MM.1S (cell line): ENCODE results near the gene COL7A1.

Experiments used
- DNase-seq: peaks from one replicate; pipeline ENCODE4 v3.0.0-alpha.2; 2015
- H2AFZ ChIP-seq: fragments of 300-600 bp; sonication (generic); 2 replicates; pipeline ENCODE4 v1.6.0; 2016; ENCODE audit warnings: antibody characterized with exemption, low read length
- H3F3A ChIP-seq: fragments of 300-600 bp; sonication (generic); 2 replicates; pipeline ENCODE4 v1.6.1; 2016; ENCODE audit warnings: mild to moderate bottlenecking, antibody characterized with exemption, low read length, moderate library complexity, mixed read lengths; ENCODE audit not compliant: insufficient read depth
- H3K27ac ChIP-seq: fragments of 300-600 bp; sonication (generic); 2 replicates; pipeline ENCODE4 v1.5.1; 2016; ENCODE audit warnings: mild to moderate bottlenecking, low read length
- H3K27me3 ChIP-seq: fragments of 300-600 bp; sonication (generic); replicated peaks from 2 replicates; pipeline ENCODE4 v1.6.0; 2016; ENCODE audit warnings: low read length; ENCODE audit not compliant: insufficient read depth
- H3K36me3 ChIP-seq: fragments of 300-600 bp; sonication (generic); replicated peaks from 2 replicates; pipeline ENCODE4 v1.6.1; 2016; ENCODE audit warnings: mild to moderate bottlenecking, low read length, mixed read lengths; ENCODE audit not compliant: insufficient read depth
- H3K4me1 ChIP-seq: fragments of 300-600 bp; sonication (generic); 2 replicates; pipeline ENCODE4 v1.6.1; 2016; ENCODE audit warnings: low read length, mixed read lengths
- H3K4me2 ChIP-seq: fragments of 300-600 bp; sonication (generic); 2 replicates; pipeline ENCODE4 v1.6.0; 2016; ENCODE audit warnings: low read depth, low read length
- H3K4me3 ChIP-seq: fragments of 300-600 bp; sonication (generic); 2 replicates; pipeline ENCODE4 v1.5.1; 2016; ENCODE audit warnings: low read length, mixed read lengths
- H3K79me2 ChIP-seq: fragments of 300-600 bp; sonication (generic); 2 replicates; pipeline ENCODE4 v1.6.1; 2016; ENCODE audit warnings: mixed run types, low read length, mixed read lengths
- H3K9ac ChIP-seq: fragments of 300-600 bp; sonication (generic); 2 replicates; pipeline ENCODE4 v1.6.1; 2016; ENCODE audit warnings: low read length, mixed read lengths
- H3K9me2 ChIP-seq: fragments of 300-600 bp; sonication (generic); replicated peaks from 2 replicates; pipeline ENCODE4 v1.6.1; 2016; ENCODE audit warnings: mild to moderate bottlenecking, low read length, mixed read lengths; ENCODE audit not compliant: insufficient read depth
- H3K9me3 ChIP-seq: fragments of 300-600 bp; sonication (generic); replicated peaks from 2 replicates; pipeline ENCODE4 v1.6.1; 2016; ENCODE audit warnings: mild to moderate bottlenecking, low read length, mixed read lengths; ENCODE audit not compliant: insufficient read depth
- H4K20me1 ChIP-seq: fragments of 300-600 bp; sonication (generic); 2 replicates; pipeline ENCODE4 v1.6.1; 2016; ENCODE audit warnings: mild to moderate bottlenecking, low read length, moderate library complexity, mixed read lengths; ENCODE audit not compliant: insufficient read depth
- CTCF ChIP-seq: fragments of 300-600 bp; sonication (generic); IDR thresholded peaks from 2 replicates; pipeline ENCODE4 v1.5.1; 2016; ENCODE audit warnings: antibody characterized with exemption, low read length, mixed read lengths
- EZH2 ChIP-seq: fragments of 300-600 bp; sonication (generic); optimal IDR thresholded peaks from 2 replicates; pipeline ENCODE3; 2017; ENCODE audit warnings: low read depth, mild to moderate bottlenecking, antibody characterized with exemption, low read length, mixed read lengths
- EZH2phosphoT487 ChIP-seq: fragments of 300-600 bp; sonication (generic); IDR thresholded peaks from 2 replicates; pipeline ENCODE4 v1.6.1; 2018; ENCODE audit warnings: antibody characterized with exemption, low read length

COL7A1 gene

GRCh38 chr3:48567500-48567899 is 27.6 kb downstream of the COL7A1 start:
- no peaks in the 10 kb centered on the region for H3F3A ChIP-seq
- TF ChIP-seq EZH2: no peak
- no peak for TF ChIP-seq CTCF
- no peak for TF ChIP-seq EZH2phosphoT487
- peaks cover 22% of the 10 kb centered on the region for H3K27me3 ChIP-seq
- no peak for DNase-seq
- H2AFZ ChIP-seq: no peak overlapping the region
- no peak overlapping the region for H3K9ac ChIP-seq
- H3K4me1 ChIP-seq: no peaks in the 10 kb centered on the region
- no peaks in the 10 kb centered on the region for H3K9me3 ChIP-seq
- H4K20me1 ChIP-seq: no peaks in the 10 kb centered on the region
- no peak overlapping the region for H3K27ac ChIP-seq
- H3K4me2 ChIP-seq: no peak overlapping the region
- no peaks in the 10 kb centered on the region for H3K79me2 ChIP-seq
- no peaks in the 10 kb centered on the region for H3K9me2 ChIP-seq
- no peak overlapping the region for H3K4me3 ChIP-seq
- H3K36me3 ChIP-seq: no peaks in the 10 kb centered on the region

- H3K9me3 ChIP-seq: no peaks in the 10 kb centered on the region
- no peak overlapping the region for H3K9ac ChIP-seq
- H3K4me2 ChIP-seq: no peak overlapping the region
- H3K27ac ChIP-seq: no peak overlapping the region
- H3K4me1 ChIP-seq: no peaks in the 10 kb centered on the region
- no peaks in the 10 kb centered on the region for H3K9me2 ChIP-seq
- no peak for TF ChIP-seq CTCF
- H3F3A ChIP-seq: no peaks in the 10 kb centered on the region
- no peak for DNase-seq
- H2AFZ ChIP-seq: no peak overlapping the region
- no peaks in the 10 kb centered on the region for H4K20me1 ChIP-seq
- H3K4me3 ChIP-seq: no peak overlapping the region
- no peaks in the 10 kb centered on the region for H3K79me2 ChIP-seq
- H3K27me3 ChIP-seq: peaks cover 27% of the 10 kb centered on the region
- H3K36me3 ChIP-seq: no peaks in the 10 kb centered on the region
These were observed 28.0 kb downstream of the COL7A1 start for GRCh38 chr3:48567090-48567489.

- no peaks in the 10 kb centered on the region for H3K9me2 ChIP-seq
- no peaks in the 10 kb centered on the region for H3K4me1 ChIP-seq
- H3K27me3 ChIP-seq: peaks cover 27% of the 10 kb centered on the region
- DNase-seq: no peak
- no peaks in the 10 kb centered on the region for H3K79me2 ChIP-seq
- H3K27ac ChIP-seq: no peak overlapping the region
- no peaks in the 10 kb centered on the region for H3F3A ChIP-seq
- no peak overlapping the region for H3K4me2 ChIP-seq
- H3K9me3 ChIP-seq: no peaks in the 10 kb centered on the region
- no peak overlapping the region for H2AFZ ChIP-seq
- TF ChIP-seq EZH2 (no peak), CTCF (no peak), EZH2phosphoT487 (no peak)
- H4K20me1 ChIP-seq: no peaks in the 10 kb centered on the region
- H3K9ac ChIP-seq: no peak overlapping the region
- H3K36me3 ChIP-seq: no peaks in the 10 kb centered on the region
- H3K4me3 ChIP-seq: no peak overlapping the region
These were observed 28.7 kb downstream of the COL7A1 start for GRCh38 chr3:48566401-48566760.
